ENCODE data around the gene SORCS3.

The SORCS3 gene

GRCh38 chr10:104641187-104641936 lies at the start of gene SORCS3:
Gene SORCS3, plus strand, starts transcription at chr10:104641290.
- Histone ChIP-seq H3K4me3 (ENCODE audit: low read depth, low read length) (peak within 1 kb of the TSS; percentile 76), H3K9ac (ENCODE audit: low read length) (no peak within 1 kb of the TSS), H3K27me3 (ENCODE audit: control insufficient read depth, insufficient read depth, low read length) (peaks cover 100% of the 10 kb centered on the region)

GRCh38 chr10:104591441-104591840 lies 49.6 kb upstream of the SORCS3 start:
- Histone ChIP-seq H3K4me3 (ENCODE audit: low read depth, low read length) (no peak overlapping the region), H3K9ac (ENCODE audit: low read length) (no peak overlapping the region), H3K4me1 (ENCODE audit: control insufficient read depth, insufficient read depth, low read length) (peaks cover 8% of the 10 kb centered on the region; the same call in 1 of the 2 replicates), H3K36me3 (ENCODE audit: control insufficient read depth, insufficient read depth, low read length) (no peaks in the 10 kb centered on the region), H3K27me3 (ENCODE audit: control insufficient read depth, insufficient read depth, low read length) (no peaks in the 10 kb centered on the region), H3K9me3 (ENCODE audit: control insufficient read depth, insufficient read depth, low read depth, low read length) (no peaks in the 10 kb centered on the region), H3K27ac (ENCODE audit: low read depth, low read length) (no peak overlapping the region)

More at GRCh38 chr10:104641187-104641936, at the start of gene SORCS3:
- Histone ChIP-seq H3K9me3 (ENCODE audit: control insufficient read depth, insufficient read depth, low read depth, low read length) (no peaks in the 10 kb centered on the region), H3K27ac (ENCODE audit: low read depth, low read length) (no peak within 1 kb of the TSS), H3K4me1 (ENCODE audit: control insufficient read depth, insufficient read depth, low read length) (peaks cover 5% of the 10 kb centered on the region; the same call in 1 of the 2 replicates), H3K36me3 (ENCODE audit: control insufficient read depth, insufficient read depth, low read length) (no peaks in the 10 kb centered on the region)

GRCh38 chr10:104601166-104601565 lies 39.9 kb upstream of the SORCS3 start:
- no peaks in the 10 kb centered on the region for H3K27me3 ChIP-seq (ENCODE audit: control insufficient read depth, insufficient read depth, low read length)
- no peak overlapping the region for H3K27ac ChIP-seq (ENCODE audit: low read depth, low read length)
- H3K4me1 ChIP-seq (ENCODE audit: control insufficient read depth, insufficient read depth, low read length) = no peaks in the 10 kb centered on the region
- H3K4me3 ChIP-seq (ENCODE audit: low read depth, low read length) = no peak overlapping the region
- H3K36me3 ChIP-seq (ENCODE audit: control insufficient read depth, insufficient read depth, low read length) = no peaks in the 10 kb centered on the region
- H3K9ac ChIP-seq (ENCODE audit: low read length) = no peak overlapping the region
- H3K9me3 ChIP-seq (ENCODE audit: control insufficient read depth, insufficient read depth, low read depth, low read length) = no peaks in the 10 kb centered on the region

- Histone ChIP-seq H3K27ac (ENCODE audit: low read depth, low read length) (no peak overlapping the region), H3K9ac (ENCODE audit: low read length) (no peak overlapping the region), H3K9me3 (ENCODE audit: control insufficient read depth, insufficient read depth, low read depth, low read length) (peaks cover 33% of the 10 kb centered on the region), H3K4me1 (ENCODE audit: control insufficient read depth, insufficient read depth, low read length) (no peaks in the 10 kb centered on the region), H3K4me3 (ENCODE audit: low read depth, low read length) (no peak overlapping the region), H3K36me3 (ENCODE audit: control insufficient read depth, insufficient read depth, low read length) (no peaks in the 10 kb centered on the region), H3K27me3 (ENCODE audit: control insufficient read depth, insufficient read depth, low read length) (no peaks in the 10 kb centered on the region)
These were observed 32.8 kb upstream of the SORCS3 start for GRCh38 chr10:104608091-104608828.

DNA sequence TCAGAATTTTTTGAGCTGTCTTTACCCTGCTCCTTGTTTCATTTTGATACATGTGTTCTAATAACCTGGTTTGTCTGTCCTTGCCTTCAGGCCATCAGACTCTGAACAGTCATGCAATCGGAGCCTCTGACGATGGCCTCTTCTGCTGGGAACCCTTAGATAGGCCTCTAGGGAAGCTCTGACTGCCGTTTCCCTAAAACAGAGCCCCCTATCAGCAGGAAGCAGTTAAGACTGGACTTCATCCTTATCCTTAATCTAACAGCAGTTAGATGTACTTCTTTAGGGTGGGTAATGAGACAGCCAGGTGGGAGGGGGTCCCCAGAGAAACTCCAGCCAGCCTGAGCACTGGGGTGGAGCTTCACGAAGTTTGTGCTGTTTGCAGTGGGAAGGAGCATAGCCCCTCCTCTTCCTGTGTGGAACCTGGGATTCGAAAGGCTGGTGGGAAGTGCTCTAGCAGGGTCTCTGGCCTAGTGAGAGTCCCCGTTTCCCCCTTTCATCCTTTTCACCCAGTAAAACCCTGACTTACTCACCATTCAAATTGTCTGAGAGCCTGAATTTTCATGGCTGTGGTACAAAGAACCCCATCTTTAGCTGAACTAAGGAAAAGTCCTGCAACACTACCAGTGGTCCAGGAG lies 28.4 kb upstream of the SORCS3 start:
- Histone ChIP-seq H3K9ac (ENCODE audit: low read length) (no peak overlapping the region), H3K4me1 (ENCODE audit: control insufficient read depth, insufficient read depth, low read length) (no peaks in the 10 kb centered on the region), H3K36me3 (ENCODE audit: control insufficient read depth, insufficient read depth, low read length) (no peaks in the 10 kb centered on the region), H3K9me3 (ENCODE audit: control insufficient read depth, insufficient read depth, low read depth, low read length) (peaks cover 27% of the 10 kb centered on the region), H3K27me3 (ENCODE audit: control insufficient read depth, insufficient read depth, low read length) (no peaks in the 10 kb centered on the region), H3K4me3 (ENCODE audit: low read depth, low read length) (no peak overlapping the region), H3K27ac (ENCODE audit: low read depth, low read length) (no peak overlapping the region)

DNA sequence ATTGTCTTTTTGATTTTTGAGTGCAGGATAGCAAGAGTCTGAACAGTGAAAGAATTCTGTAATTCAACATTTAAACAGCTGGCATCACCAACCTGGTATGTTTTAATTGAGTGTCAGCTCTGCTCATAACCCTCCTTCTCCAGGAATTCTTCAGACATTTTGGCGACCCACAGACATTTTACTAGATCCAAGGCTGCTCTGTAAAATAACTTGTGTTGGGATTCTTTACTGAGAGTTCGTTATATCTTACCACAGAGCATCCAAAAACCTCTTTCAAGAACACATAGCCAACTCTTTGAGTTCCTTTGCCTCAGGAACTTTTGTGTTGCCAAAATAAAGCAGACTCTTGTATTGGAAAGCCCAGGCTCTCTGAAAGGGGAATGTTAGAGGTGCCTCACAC lies 27.7 kb upstream of the SORCS3 start:
- H3K27me3 ChIP-seq (ENCODE audit: control insufficient read depth, insufficient read depth, low read length) = no peaks in the 10 kb centered on the region
- H3K9ac ChIP-seq (ENCODE audit: low read length) = no peak overlapping the region
- no peak overlapping the region for H3K27ac ChIP-seq (ENCODE audit: low read depth, low read length)
- H3K9me3 ChIP-seq (ENCODE audit: control insufficient read depth, insufficient read depth, low read depth, low read length) = peaks cover 20% of the 10 kb centered on the region
- H3K4me3 ChIP-seq (ENCODE audit: low read depth, low read length) = no peak overlapping the region
- H3K36me3 ChIP-seq (ENCODE audit: control insufficient read depth, insufficient read depth, low read length) = no peaks in the 10 kb centered on the region
- no peaks in the 10 kb centered on the region for H3K4me1 ChIP-seq (ENCODE audit: control insufficient read depth, insufficient read depth, low read length)

- Histone ChIP-seq H3K27me3 (ENCODE audit: control insufficient read depth, insufficient read depth, low read length) (no peaks in the 10 kb centered on the region), H3K4me3 (ENCODE audit: low read depth, low read length) (no peak overlapping the region), H3K4me1 (ENCODE audit: control insufficient read depth, insufficient read depth, low read length) (no peaks in the 10 kb centered on the region), H3K9me3 (ENCODE audit: control insufficient read depth, insufficient read depth, low read depth, low read length) (peaks cover 13% of the 10 kb centered on the region), H3K27ac (ENCODE audit: low read depth, low read length) (no peak overlapping the region), H3K9ac (ENCODE audit: low read length) (no peak overlapping the region), H3K36me3 (ENCODE audit: control insufficient read depth, insufficient read depth, low read length) (no peaks in the 10 kb centered on the region)
These were observed 26.8 kb upstream of the SORCS3 start for GRCh38 chr10:104614245-104614831.

DNA sequence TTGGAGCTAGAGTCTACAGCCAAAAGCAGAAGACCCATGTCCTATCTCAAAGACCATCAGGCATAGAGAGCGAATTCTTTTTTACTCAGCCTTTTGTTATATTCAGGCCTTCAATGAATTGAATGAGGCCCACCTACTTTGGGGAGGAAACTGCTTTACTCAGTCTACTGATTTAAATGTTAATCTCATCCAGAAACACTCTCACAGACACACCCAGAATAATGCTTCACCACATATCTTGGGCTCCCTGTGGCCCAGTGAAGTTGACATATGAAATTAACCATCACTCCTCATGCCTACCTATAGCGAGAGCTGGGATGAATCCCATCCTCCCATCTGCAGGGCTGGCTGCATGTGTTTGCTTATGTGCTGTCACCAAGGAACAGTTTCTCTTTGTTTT lies 26.0 kb upstream of the SORCS3 start:
- H3K27me3 ChIP-seq (ENCODE audit: control insufficient read depth, insufficient read depth, low read length) = no peaks in the 10 kb centered on the region
- no peaks in the 10 kb centered on the region for H3K4me1 ChIP-seq (ENCODE audit: control insufficient read depth, insufficient read depth, low read length)
- H3K9ac ChIP-seq (ENCODE audit: low read length) = no peak overlapping the region
- H3K9me3 ChIP-seq (ENCODE audit: control insufficient read depth, insufficient read depth, low read depth, low read length) = peaks cover 7% of the 10 kb centered on the region
- H3K4me3 ChIP-seq (ENCODE audit: low read depth, low read length) = no peak overlapping the region
- no peak overlapping the region for H3K27ac ChIP-seq (ENCODE audit: low read depth, low read length)
- H3K36me3 ChIP-seq (ENCODE audit: control insufficient read depth, insufficient read depth, low read length) = no peaks in the 10 kb centered on the region

GRCh38 chr10:104617831-104618230 lies 23.3 kb upstream of the SORCS3 start:
- no peak overlapping the region for H3K27ac ChIP-seq (ENCODE audit: low read depth, low read length)
- H3K27me3 ChIP-seq (ENCODE audit: control insufficient read depth, insufficient read depth, low read length) = no peaks in the 10 kb centered on the region
- H3K4me3 ChIP-seq (ENCODE audit: low read depth, low read length) = no peak overlapping the region

DNA sequence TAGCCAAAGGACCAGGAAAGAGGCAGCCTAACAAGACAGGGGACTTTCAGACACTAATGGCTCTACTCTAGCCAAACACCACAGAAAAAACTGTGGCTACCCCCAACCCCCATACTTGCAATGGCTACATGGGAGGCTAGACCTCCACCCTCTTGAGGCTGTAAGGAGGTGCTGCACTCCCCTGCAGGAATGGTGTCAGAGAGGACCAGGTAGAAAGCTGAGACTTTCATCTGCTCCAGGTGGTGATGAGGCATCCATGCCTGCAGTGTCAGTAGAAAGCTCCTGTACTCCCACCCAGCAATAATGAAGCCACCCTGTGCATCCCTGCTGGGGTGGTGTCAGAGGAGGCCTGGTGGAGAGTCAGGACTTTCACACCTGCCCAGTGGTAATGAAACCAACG lies 18.9 kb upstream of the SORCS3 start:
- H3K27ac ChIP-seq (ENCODE audit: low read depth, low read length) = no peak overlapping the region
- H3K4me1 ChIP-seq (ENCODE audit: control insufficient read depth, insufficient read depth, low read length) = no peaks in the 10 kb centered on the region
- H3K4me3 ChIP-seq (ENCODE audit: low read depth, low read length) = no peak overlapping the region
- H3K36me3 ChIP-seq (ENCODE audit: control insufficient read depth, insufficient read depth, low read length) = no peaks in the 10 kb centered on the region
- no peak overlapping the region for H3K9ac ChIP-seq (ENCODE audit: low read length)
- H3K9me3 ChIP-seq (ENCODE audit: control insufficient read depth, insufficient read depth, low read depth, low read length) = no peaks in the 10 kb centered on the region
- H3K27me3 ChIP-seq (ENCODE audit: control insufficient read depth, insufficient read depth, low read length) = no peaks in the 10 kb centered on the region; the same call in 1 of the 2 replicates

More at GRCh38 chr10:104617831-104618230, 23.3 kb upstream of the SORCS3 start:
- Histone ChIP-seq H3K9me3 (ENCODE audit: control insufficient read depth, insufficient read depth, low read depth, low read length) (no peaks in the 10 kb centered on the region), H3K4me1 (ENCODE audit: control insufficient read depth, insufficient read depth, low read length) (no peaks in the 10 kb centered on the region), H3K36me3 (ENCODE audit: control insufficient read depth, insufficient read depth, low read length) (no peaks in the 10 kb centered on the region), H3K9ac (ENCODE audit: low read length) (no peak overlapping the region)
